IMR-90 (cell line): ENCODE results near the gene TNNI3K. TPM values are rescaled to one million over a fixed set of nuclear protein-coding genes. Genes with fewer than 3 reads are reported as not detected.
A peak's percentile ranks its signal among the peaks of the same experiment; 100 is the strongest.

Experiments
- ATAC-seq: fragments of 200-7000 bp; cut with Tn5 transposase; 2 replicates; pipeline ENCODE4 v1.9.1; 2020; ENCODE audit warnings: low read depth, mild to moderate bottlenecking, moderate library complexity
- BruUV-seq: library from RNA; stranded (reverse); fragments of 400-500 nt; replicated peaks from 2 replicates; lab custom pipeline; 2021; lab: Mats Ljungman, UMichigan
- CTCF ChIA-PET: fragments of 300-600 bp; formaldehyde crosslinking; extraction: SDS; loops from one replicate; lab custom pipeline; 2021; ENCODE audit warnings: antibody characterized with exemption; lab: Yijun Ruan, JAX
- POLR2A ChIA-PET: fragments of 300-600 bp; sonication (Branson Sonifier 250); formaldehyde crosslinking; loops from one replicate; lab custom pipeline; 2022; ENCODE audit warnings: antibody characterized with exemption; ENCODE audit not compliant: unreplicated experiment; lab: Charles Lee
- DNase-seq: peaks from one replicate; pipeline ENCODE4 v3.0.0; 2013
- H2AFZ ChIP-seq: replicated peaks from 2 replicates; pipeline ENCODE3; 2013; ENCODE audit warnings: low read length, mild to moderate bottlenecking; ENCODE audit not compliant: poor library complexity
- H2AK5ac ChIP-seq: 2 replicates; pipeline ENCODE4 v1.6.1; 2013; ENCODE audit warnings: low read depth, low read length, inconsistent platforms
- H2AK9ac ChIP-seq: replicated peaks from 2 replicates; pipeline ENCODE3; 2013; ENCODE audit warnings: mild to moderate bottlenecking, low read depth, low read length, moderate library complexity; ENCODE audit not compliant: poor library complexity
- H2BK120ac ChIP-seq: 2 replicates; pipeline ENCODE4 v1.6.1; 2013; ENCODE audit warnings: low read depth, low read length, inconsistent platforms
- H2BK15ac ChIP-seq: 3 replicates; pipeline ENCODE4 v1.6.1; 2013; ENCODE audit warnings: low read depth, low read length, inconsistent platforms
- H2BK20ac ChIP-seq: 2 replicates; pipeline ENCODE4 v1.6.1; 2013; ENCODE audit warnings: low read depth, mild to moderate bottlenecking, inconsistent platforms, low read length, moderate library complexity
- H2BK5ac ChIP-seq: 2 replicates; pipeline ENCODE4 v1.6.1; 2013; ENCODE audit warnings: mild to moderate bottlenecking, low read depth, low read length, inconsistent platforms; ENCODE audit not compliant: poor library complexity, severe bottlenecking
- H3K14ac ChIP-seq: replicated peaks from 2 replicates; pipeline ENCODE4 v1.6.1; 2013; ENCODE audit warnings: low read depth, low read length, inconsistent platforms
- H3K18ac ChIP-seq: 2 replicates; pipeline ENCODE4 v1.6.1; 2013; ENCODE audit warnings: low read depth, low read length, control low read depth
- H3K23ac ChIP-seq: 2 replicates; pipeline ENCODE4 v1.6.1; 2013; ENCODE audit warnings: low read depth, low read length, inconsistent platforms
- H3K27ac ChIP-seq: 2 replicates; pipeline ENCODE4 v1.5.1; 2013; ENCODE audit warnings: mild to moderate bottlenecking, control low read depth, low read length; ENCODE audit not compliant: insufficient read depth
- H3K27me3 ChIP-seq: 2 replicates; pipeline ENCODE4 v1.6.1; 2013; ENCODE audit warnings: low read length; ENCODE audit not compliant: control insufficient read depth, insufficient read depth
- H3K36me3 ChIP-seq: 2 replicates; pipeline ENCODE4 v1.6.1; 2013; ENCODE audit warnings: low read length, mixed read lengths; ENCODE audit not compliant: control insufficient read depth, insufficient read depth
- H3K4ac ChIP-seq: 2 replicates; pipeline ENCODE4 v1.6.1; 2013; ENCODE audit warnings: low read depth, low read length, inconsistent platforms
- H3K4me1 ChIP-seq: 2 replicates; pipeline ENCODE4 v1.6.1; 2013; ENCODE audit warnings: low read length, mixed read lengths; ENCODE audit not compliant: control insufficient read depth, insufficient read depth
- H3K4me2 ChIP-seq: 2 replicates; pipeline ENCODE4 v1.6.1; 2013; ENCODE audit warnings: low read depth, mild to moderate bottlenecking, control low read depth, low read length, moderate library complexity
- H3K4me3 ChIP-seq: 2 replicates; pipeline ENCODE4 v1.5.1; 2013; ENCODE audit warnings: low read depth, mild to moderate bottlenecking, control low read depth, low read length, moderate library complexity; ENCODE audit not compliant: insufficient read depth
- H3K56ac ChIP-seq: 2 replicates; pipeline ENCODE4 v1.6.1; 2013; ENCODE audit warnings: low read length, inconsistent platforms; ENCODE audit not compliant: insufficient read depth; ENCODE audit errors: extremely low read depth
- H3K79me1 ChIP-seq, 2 experiments: 2 replicates each; pipeline ENCODE4 v1.6.1; 2013; ENCODE audit warnings: low read length in 2 of 2, inconsistent platforms in 1 of 2, low read depth in 1 of 2
- H3K9ac ChIP-seq: 2 replicates; pipeline ENCODE4 v1.6.1; 2013; ENCODE audit warnings: low read depth, low read length, control low read depth
- H3K9me1 ChIP-seq: 2 replicates; pipeline ENCODE4 v1.6.1; 2013; ENCODE audit warnings: low read length, inconsistent platforms; ENCODE audit not compliant: insufficient read depth
- H3K9me3 ChIP-seq: 2 replicates; pipeline ENCODE4 v1.6.1; 2013; ENCODE audit warnings: low read length; ENCODE audit not compliant: control insufficient read depth, insufficient read depth
- H4K20me1 ChIP-seq: 2 replicates; pipeline ENCODE4 v1.6.1; 2013; ENCODE audit warnings: low read length, inconsistent platforms; ENCODE audit not compliant: insufficient read depth
- H4K5ac ChIP-seq: 2 replicates; pipeline ENCODE4 v1.6.1; 2013; ENCODE audit warnings: mild to moderate bottlenecking, low read depth, low read length, control low read depth
- H4K8ac ChIP-seq, 2 experiments: 2 replicates each; pipeline ENCODE4 v1.6.1; 2013; ENCODE audit warnings: low read depth in 2 of 2, low read length in 2 of 2, control low read depth in 1 of 2, inconsistent platforms in 1 of 2
- H4K91ac ChIP-seq: 2 replicates; pipeline ENCODE4 v1.6.1; 2013; ENCODE audit warnings: low read depth, low read length, inconsistent platforms; ENCODE audit not compliant: insufficient read depth
- BHLHE40 ChIP-seq: fragments of 150-350 bp; IDR thresholded peaks from 2 replicates; pipeline ENCODE4 v1.6.1; 2016; ENCODE audit warnings: mild to moderate bottlenecking, low read depth, low read length
- CHD1 ChIP-seq: IDR thresholded peaks from 2 replicates; pipeline ENCODE4 v1.6.1; 2012; ENCODE audit warnings: low read depth, low read length, improper control_type of control experiment
- FOS ChIP-seq: fragments of 150-350 bp; IDR thresholded peaks from 2 replicates; pipeline ENCODE4 v1.6.1; 2016; ENCODE audit warnings: low read depth, low read length
- MAFK ChIP-seq: IDR thresholded peaks from 2 replicates; pipeline ENCODE4 v1.6.1; 2012; ENCODE audit warnings: low read depth, low read length, improper control_type of control experiment
- MAZ ChIP-seq: IDR thresholded peaks from 2 replicates; pipeline ENCODE4 v1.6.1; 2012; ENCODE audit warnings: low read depth, mild to moderate bottlenecking, low read length, improper control_type of control experiment, moderate library complexity, borderline replicate concordance
- MXI1 ChIP-seq: IDR thresholded peaks from 2 replicates; pipeline ENCODE4 v1.6.1; 2012; ENCODE audit warnings: low read depth, mild to moderate bottlenecking, low read length, moderate library complexity, borderline replicate concordance
- NFE2L2 ChIP-seq: fragments of 150-350 bp; IDR thresholded peaks from 2 replicates; pipeline ENCODE4 v1.6.1; 2016; ENCODE audit warnings: low read depth, mild to moderate bottlenecking, low read length
- POLR2A ChIP-seq: IDR thresholded peaks from 2 replicates; pipeline ENCODE4 v1.6.1; 2012; ENCODE audit warnings: mild to moderate bottlenecking, low read depth, low read length
- RAD21 ChIP-seq: IDR thresholded peaks from 2 replicates; pipeline ENCODE4 v1.6.1; 2012; ENCODE audit warnings: low read length, improper control_type of control experiment
- SMC3 ChIP-seq: fragments of 150-350 bp; IDR thresholded peaks from 2 replicates; pipeline ENCODE4 v1.6.1; 2016; ENCODE audit warnings: low read depth, mild to moderate bottlenecking, antibody characterized with exemption, low read length, moderate library complexity
- WGBS, 2 experiments: methylation state at CpG; one replicate each; pipeline versions ENCODE4 v1.1.5 to v1.1.7; 2013; ENCODE audit warnings: missing lambda C conversion rate in 2 of 2; ENCODE audit not compliant: insufficient read length in 1 of 2; ENCODE audit errors: extremely low coverage in 2 of 2; 5-methylcytosine and 5-hydroxymethylcytosine counted together
- dilution Hi-C: fragments of 300-500 bp; cut with HindIII; formaldehyde crosslinking; loops from one replicate; pipeline ENCODE4 v1.14.3; 2018; ENCODE audit warnings: low sequenced_read_pairs; ENCODE audit not compliant: unreplicated experiment
- in situ Hi-C: fragments of 300-500 bp; cut with MboI; formaldehyde crosslinking; loops from 3 replicates; pipeline ENCODE4 v1.14.3; 2019; ENCODE audit warnings: low sequenced_read_pairs, inconsistent platforms, mixed read lengths
- intact Hi-C: fragments of 100-400 bp; cut with micrococcal nuclease; formaldehyde crosslinking; loops from 2 replicates; pipeline ENCODE4 v1.10.0; 2022
- polyA plus RNA-seq, 3 experiments: library from polyadenylated mRNA; depleted of rRNA; stranded (reverse); fragments of >200 nt; gene quantifications; 2 replicates each; pipeline ENCODE4 v1.2.3, GENCODE V29; 2012; ENCODE audit warnings: low replicate concordance in 1 of 3
- total RNA-seq: library from RNA; depleted of rRNA; stranded (reverse); fragments of >200 nt; gene quantifications from 2 replicates; pipeline ENCODE4 v1.2.3, GENCODE V29; 2012
- TF ChIP-seq, protein P1 (sequence below): fragments of 150-350 bp; IDR thresholded peaks from 2 replicates; pipeline ENCODE4 v1.6.1; 2016; ENCODE audit warnings: low read depth, mild to moderate bottlenecking, low read length, moderate library complexity, borderline replicate concordance
- TF ChIP-seq, protein P2 (sequence below): conservative IDR thresholded peaks from 2 replicates; pipeline ENCODE4 v1.5.1; 2012; ENCODE audit warnings: mild to moderate bottlenecking, low read depth, low read length, improper control_type of control experiment
- TF ChIP-seq, protein P3 (sequence below): fragments of 150-350 bp; IDR thresholded peaks from 2 replicates; pipeline ENCODE4 v1.6.1; 2017; ENCODE audit warnings: mild to moderate bottlenecking, antibody characterized with exemption, low read length, low read depth

The TNNI3K gene
- total and polyA plus RNA-seq, 2 of the 4 experiments (the other 2 are of a cell fraction): 0.90 to 1.3 TPM

DNA sequence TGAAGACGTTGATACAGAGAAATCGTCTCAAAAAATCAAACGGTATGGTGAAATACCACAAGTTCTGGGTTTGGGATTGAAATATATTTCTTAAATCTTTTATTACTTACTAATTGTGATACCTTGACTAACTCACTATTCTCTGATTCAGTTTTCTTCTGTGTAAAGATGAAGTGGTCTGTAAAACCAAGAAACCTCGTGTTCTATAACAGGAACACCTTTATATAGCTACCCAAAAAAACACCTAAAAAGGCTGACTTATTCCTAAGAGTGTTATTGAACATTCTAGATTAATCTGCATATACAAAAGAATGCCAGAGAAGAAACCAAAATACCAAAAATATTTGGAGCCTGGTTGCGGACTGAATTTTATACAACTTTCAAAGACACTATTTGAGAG is 37.9 kb upstream of the TNNI3K start:
- Histone ChIP-seq H2AK9ac (no peak overlapping the region), H3K4me2 (peak overlapping the region; percentile 66; the same call in 1 of the 2 replicates), H3K18ac (no peak overlapping the region), H4K8ac (peak overlapping the region; percentile 45 to 93; a peak in 2 of 4 replicates), H2BK15ac (no peak overlapping the region), H3K27ac (no peak overlapping the region), H2BK120ac (no peak overlapping the region), H3K79me1 (peaks cover 2 to 5% of the 10 kb centered on the region in 2 experiments; a peak in 2 of 4 replicates), H3K56ac (peak overlapping the region; percentile 72; the same call in 1 of the 2 replicates), H2AK5ac (no peak overlapping the region), H3K27me3 (no peaks in the 10 kb centered on the region), H3K23ac (no peak overlapping the region), H2BK5ac (no peak overlapping the region), H3K4me3 (peak overlapping the region; percentile 64; the same call in 1 of the 2 replicates), H3K9me1 (no peaks in the 10 kb centered on the region; the same call in 1 of the 2 replicates), H4K91ac (no peak overlapping the region), H3K4ac (no peak overlapping the region), H4K20me1 (no peaks in the 10 kb centered on the region), H3K36me3 (no peaks in the 10 kb centered on the region; the same call in 1 of the 2 replicates), H2AFZ (no peak overlapping the region), H2BK20ac (no peak overlapping the region), H3K9ac (peak overlapping the region; percentile 60; the same call in 1 of the 2 replicates), H3K14ac (no peak overlapping the region), H3K9me3 (no peaks in the 10 kb centered on the region), H3K4me1 (no peaks in the 10 kb centered on the region), H4K5ac (no peak overlapping the region)
- in situ Hi-C loops (loop anchor here (25.0 kb wide), 1 partner anchor 540 kb away; the partner anchor contains the start of genes CRYZ and TYW3), dilution Hi-C loops (no loop called here), intact Hi-C loops (no loop called here)
- ATAC-seq (no peak), DNase-seq (no peak)
- no TSS peak for BruUV-seq
- no CpG with 5 or more reads among the region's 5 CpGs for WGBS, 2 experiments
- CTCF ChIA-PET: no interaction called here
- POLR2A ChIA-PET: no interaction called here
- no peak for TF ChIP-seq MAFK
- TF ChIP-seq POLR2A: no peak
- TF ChIP-seq, protein P1, sequence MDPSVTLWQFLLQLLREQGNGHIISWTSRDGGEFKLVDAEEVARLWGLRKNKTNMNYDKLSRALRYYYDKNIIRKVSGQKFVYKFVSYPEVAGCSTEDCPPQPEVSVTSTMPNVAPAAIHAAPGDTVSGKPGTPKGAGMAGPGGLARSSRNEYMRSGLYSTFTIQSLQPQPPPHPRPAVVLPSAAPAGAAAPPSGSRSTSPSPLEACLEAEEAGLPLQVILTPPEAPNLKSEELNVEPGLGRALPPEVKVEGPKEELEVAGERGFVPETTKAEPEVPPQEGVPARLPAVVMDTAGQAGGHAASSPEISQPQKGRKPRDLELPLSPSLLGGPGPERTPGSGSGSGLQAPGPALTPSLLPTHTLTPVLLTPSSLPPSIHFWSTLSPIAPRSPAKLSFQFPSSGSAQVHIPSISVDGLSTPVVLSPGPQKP: no peak
- TF ChIP-seq, protein P2, sequence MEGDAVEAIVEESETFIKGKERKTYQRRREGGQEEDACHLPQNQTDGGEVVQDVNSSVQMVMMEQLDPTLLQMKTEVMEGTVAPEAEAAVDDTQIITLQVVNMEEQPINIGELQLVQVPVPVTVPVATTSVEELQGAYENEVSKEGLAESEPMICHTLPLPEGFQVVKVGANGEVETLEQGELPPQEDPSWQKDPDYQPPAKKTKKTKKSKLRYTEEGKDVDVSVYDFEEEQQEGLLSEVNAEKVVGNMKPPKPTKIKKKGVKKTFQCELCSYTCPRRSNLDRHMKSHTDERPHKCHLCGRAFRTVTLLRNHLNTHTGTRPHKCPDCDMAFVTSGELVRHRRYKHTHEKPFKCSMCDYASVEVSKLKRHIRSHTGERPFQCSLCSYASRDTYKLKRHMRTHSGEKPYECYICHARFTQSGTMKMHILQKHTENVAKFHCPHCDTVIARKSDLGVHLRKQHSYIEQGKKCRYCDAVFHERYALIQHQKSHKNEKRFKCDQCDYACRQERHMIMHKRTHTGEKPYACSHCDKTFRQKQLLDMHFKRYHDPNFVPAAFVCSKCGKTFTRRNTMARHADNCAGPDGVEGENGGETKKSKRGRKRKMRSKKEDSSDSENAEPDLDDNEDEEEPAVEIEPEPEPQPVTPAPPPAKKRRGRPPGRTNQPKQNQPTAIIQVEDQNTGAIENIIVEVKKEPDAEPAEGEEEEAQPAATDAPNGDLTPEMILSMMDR: no peak
- TF ChIP-seq SMC3: no peak
- no peak for TF ChIP-seq MAZ
- no peak for TF ChIP-seq BHLHE40
- TF ChIP-seq FOS: no peak
- no peak for TF ChIP-seq NFE2L2
- no peak for TF ChIP-seq RAD21
- TF ChIP-seq MXI1: no peak
- TF ChIP-seq, protein P3, sequence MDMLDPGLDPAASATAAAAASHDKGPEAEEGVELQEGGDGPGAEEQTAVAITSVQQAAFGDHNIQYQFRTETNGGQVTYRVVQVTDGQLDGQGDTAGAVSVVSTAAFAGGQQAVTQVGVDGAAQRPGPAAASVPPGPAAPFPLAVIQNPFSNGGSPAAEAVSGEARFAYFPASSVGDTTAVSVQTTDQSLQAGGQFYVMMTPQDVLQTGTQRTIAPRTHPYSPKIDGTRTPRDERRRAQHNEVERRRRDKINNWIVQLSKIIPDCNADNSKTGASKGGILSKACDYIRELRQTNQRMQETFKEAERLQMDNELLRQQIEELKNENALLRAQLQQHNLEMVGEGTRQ: no peak
- TF ChIP-seq CHD1: no peak
